G401 (cell line): Measurements from ENCODE around the gene ADRA2B. TPM values are rescaled to one million over a fixed set of nuclear protein-coding genes. Genes with fewer than 3 reads are reported as not detected.
"Not testable (repeated sequence)": the region's sequence is repeated elsewhere in the genome, so short reads cannot be mapped to it uniquely, and the experiment has no call there.

Experiments used
- DNase-seq: peaks from one replicate; pipeline ENCODE4 v3.0.0-alpha.2; 2015; ENCODE audit warnings: low spot score
- in situ Hi-C: cut with HindIII; loops from 2 replicates; pipeline ENCODE4 v1.10.0; 2016; ENCODE audit warnings: low sequenced_read_pairs, mixed read lengths
- total RNA-seq: library from RNA; depleted of rRNA; stranded (reverse); fragments of >200 nt; shearing (Covaris generic); gene quantifications from 2 replicates; pipeline ENCODE4 v1.2.3, GENCODE V29; 2014

The ADRA2B gene
- total RNA-seq, 1 experiment from 2014 or later, result not detected

DNA sequence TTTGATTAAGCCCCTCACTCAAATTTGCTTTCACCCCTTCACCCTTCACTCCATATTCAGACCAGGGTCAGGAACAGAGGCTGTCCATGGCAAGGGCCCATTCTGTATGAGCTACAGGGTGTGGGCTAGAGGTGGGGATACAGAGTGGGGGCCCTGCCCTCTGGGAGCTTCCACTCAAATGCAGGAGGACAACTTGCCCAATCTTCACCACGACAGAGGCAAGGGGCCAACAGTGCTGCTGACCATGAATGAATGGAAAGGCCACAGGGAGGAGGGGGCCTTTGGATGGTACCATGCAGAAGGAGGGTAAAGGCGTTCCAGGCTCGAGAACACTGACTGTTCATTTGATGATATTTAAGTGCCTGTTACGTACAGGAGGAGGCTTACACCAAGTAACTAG is 22.8 kb downstream of the ADRA2B start:
- DNase-seq, result no peak
- in situ Hi-C loops, result no loop called here

DNA sequence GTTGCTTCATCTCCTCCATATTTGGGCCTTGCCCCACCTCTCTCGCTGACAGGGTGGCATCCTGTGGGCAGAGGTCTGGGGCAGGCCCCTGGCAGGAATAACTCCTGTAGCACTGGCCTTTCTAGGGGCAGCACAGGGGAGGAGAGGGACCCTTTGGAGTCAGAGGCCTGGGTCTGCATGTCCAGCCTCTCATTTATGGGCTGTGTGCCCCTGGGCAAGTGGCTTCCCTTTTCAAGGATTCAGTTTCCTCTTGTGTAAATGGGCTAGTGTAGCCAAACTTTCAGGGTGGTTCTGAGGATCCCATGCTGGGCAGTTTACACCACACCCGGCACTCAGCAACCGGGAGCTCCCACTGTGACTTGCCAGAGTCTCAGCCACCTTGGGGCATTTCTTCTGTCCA is 23.4 kb downstream of the ADRA2B start:
- no peak for DNase-seq

DNA sequence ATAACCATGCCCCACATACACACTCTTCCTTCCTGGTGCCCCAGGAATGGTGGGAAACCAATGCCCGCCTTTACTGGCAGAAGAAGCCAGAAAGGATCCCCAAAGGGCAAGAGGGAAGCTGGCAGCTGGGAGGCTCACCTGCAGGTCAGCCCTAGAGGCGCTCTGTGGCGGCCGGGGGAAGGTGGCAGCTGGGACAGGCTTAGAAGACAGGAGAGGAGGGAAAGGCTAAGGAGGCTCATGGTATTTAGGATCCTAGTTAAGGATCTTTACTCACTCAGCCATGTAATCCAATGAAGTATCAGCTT is 23.8 kb downstream of the ADRA2B start:
- in situ Hi-C loops, result no loop called here
- no peak for DNase-seq

More for the DNA sequence above, 23.4 kb downstream of the ADRA2B start:
- in situ Hi-C loops, result no loop called here

DNA sequence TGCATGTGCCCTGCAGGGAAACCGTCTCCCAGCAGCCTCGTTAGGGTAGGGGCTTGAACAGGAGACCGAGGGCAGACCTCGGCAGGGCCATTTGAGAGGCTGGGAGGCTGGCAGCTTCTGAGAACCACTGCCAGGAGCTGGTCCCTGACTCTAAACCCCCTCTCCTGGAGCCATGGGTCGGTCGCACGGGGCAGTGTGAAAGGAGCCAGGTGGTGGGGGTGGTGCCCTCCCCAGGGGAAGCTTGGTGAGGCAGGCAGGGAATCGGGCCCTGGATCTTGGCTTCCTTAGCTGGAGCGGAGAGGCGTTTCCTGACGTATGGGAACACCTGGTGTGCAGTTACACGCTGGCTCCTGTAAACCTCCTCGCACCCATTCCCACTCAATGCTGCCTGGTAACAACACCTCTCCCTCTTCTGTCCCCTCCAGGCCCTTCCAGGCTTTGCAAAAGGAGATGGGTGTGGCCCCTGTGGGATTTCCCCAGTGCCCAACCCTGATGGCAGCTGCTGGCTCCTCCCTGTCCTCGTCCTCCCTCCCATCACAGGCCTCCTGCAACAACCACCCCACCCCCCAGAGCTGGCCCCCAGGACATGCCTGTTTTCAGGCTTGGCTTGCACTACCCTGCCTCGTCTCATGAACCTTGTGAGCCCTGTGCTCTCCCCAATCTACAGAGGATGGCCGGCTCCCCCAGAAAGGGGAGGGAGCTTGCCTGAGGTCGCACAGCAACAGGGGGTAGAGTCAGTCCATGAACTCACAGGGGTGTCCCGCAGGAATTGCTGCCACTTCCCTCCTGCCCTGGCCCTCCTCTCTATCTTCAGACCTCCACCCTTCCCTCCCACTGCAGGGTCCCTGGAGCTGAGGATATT is 24.4 kb downstream of the ADRA2B start:
- DNase-seq, result no peak
- in situ Hi-C loops, result no loop called here

DNA sequence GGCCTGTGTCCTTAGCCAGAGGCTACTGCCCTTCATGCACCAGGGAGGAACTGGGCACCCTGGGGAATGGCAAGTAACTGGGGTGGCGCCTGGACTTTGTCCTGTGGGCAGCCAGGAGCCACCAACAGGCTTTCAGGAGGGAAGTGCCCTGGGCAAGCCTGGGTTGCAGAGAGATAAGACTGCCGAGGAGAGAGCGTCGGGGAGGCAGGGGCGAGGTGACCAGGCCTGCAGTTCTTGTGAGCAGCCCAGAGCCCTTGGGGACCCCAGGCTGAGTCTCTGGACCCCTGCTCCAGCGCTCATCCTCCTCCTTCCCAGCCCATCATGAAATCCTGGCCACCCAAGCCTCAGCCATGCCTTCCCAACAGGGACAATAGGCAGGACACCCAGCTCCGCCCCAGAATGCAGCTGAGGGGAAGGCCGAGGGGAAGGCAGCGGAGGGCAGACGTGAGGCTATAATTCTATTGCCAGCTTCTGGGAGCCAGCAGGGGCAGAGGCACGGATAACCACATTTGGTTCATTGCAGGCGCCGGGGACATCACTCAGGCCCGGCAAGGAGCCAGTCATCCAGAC is 25.1 kb downstream of the ADRA2B start:
- in situ Hi-C loops, result no loop called here
- no peak for DNase-seq

DNA sequence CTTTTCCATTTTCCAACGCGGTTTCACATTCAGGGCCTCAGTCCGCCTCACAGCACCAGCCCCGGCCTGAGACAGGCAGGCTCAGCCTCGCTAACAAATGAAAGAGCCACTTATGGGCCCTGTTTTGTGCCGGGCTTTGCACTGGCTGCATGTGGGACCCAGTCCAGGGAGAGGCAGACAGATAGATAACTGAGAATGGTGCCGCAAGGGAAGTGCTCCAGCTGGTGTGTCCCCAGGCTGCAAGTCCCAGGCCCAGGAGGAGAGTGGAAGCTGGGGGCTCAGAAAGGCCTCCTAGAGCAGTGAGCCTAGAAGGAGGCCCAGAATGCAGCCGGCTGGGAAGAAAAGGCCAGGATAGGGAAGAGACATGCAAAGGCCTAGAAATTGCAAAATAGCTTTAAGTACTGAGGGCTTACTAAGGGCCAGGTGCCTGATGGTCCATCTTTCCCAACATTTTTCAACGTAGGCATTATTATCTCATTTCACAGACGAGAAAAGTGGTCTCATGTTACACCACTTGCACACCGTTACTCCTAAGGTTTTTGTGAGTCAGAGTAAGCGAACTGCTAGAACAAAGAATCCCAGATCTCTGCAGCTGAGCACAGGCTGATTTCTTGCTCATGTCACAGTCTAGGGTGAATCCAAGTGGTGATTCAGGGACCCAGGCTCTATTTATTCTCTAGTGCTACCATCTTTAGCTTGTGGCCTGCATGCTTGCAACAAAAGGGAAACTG is 26.0 kb downstream of the ADRA2B start:
- in situ Hi-C loops, result no loop called here
- DNase-seq, result no peak

DNA sequence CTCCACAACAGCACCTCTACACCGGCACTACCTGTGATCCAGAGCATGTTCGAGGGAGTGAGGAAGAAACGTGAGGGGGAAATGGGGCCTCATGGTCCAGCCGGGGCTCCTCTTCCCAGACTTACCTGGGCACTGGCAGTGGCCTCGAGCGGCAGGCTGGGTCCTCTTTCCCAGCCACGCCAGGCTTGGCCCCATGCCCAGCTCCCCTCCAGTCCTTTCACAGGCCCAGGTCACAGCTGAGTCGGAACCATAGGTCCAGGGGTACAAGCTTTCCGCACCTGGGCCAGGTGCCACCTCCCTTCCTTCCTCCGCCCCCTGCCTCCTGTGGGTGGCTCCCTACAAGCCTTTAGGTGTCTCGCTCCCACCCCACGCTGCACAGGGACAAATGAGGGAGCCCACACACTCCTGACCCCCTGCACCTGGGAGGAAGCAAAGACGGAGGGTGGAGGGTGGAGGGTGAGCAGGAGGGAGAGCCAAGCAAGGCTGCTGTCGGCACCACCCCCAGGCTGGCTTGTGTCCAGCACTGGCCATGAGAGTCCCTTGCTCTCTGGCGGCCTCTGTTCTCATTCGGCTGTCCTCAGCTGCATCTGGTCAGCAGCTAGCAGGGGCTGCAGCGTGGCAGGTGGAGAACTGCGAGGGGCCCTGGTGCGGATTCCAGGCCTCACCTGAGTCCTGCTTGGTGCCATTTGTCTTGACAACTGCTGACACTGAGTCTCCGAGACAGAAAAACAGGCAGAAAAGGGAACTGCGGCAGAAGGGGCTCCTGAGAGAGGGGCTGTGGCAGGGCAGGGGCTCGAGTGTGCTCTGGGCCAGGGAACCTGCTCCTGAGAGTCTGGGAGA is 26.8 kb downstream of the ADRA2B start:
- in situ Hi-C loops, result no loop called here
- DNase-seq, result no peak

DNA sequence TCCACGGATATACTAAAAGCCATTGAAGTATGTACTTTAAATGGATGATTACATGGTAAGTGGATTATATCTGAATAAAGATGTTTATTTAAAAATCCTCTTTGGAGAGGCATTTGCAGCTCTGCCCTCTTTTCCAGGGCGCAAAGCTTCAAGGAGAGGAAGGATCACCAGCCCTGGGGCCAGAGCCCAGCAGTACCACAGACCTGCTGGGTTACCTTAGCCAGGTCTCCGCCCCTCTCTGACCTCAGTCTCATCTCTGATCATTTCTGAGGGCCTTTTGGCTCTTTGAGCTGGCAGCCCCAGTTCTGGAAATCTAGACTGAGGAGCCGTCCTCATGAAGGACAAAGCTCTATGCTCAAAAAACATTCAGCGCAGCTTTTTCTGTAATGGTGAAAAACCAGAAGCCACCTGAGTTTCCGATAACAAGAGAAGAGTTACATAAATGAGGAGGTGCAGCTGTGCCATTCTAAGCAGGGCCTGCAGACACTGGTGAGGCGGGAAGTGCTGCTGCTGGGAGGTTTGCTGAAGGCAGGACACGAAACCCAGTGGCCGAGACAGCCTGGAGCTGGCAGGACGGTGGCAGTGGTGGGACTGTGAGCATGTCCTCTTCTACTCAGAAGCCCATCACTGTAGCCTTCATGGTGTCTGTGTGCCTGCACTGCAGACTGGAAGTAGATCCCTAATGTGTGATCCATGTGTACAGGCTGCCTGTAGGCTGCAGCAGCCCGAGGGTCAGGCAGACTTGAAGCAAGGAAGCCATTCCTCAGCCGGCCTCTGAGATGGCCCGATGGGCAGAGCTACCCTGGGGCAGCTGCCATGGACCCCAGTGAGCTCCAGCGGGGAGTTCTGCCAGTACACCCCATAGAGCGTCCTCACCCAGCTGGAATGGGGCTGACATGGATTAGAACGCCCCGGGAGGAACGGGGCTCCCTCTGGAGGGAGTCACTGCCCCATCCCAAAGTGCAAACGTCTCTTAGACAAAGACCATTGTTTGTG is 27.7 kb downstream of the ADRA2B start:
- DNase-seq, result no peak
- in situ Hi-C loops, result no loop called here

DNA sequence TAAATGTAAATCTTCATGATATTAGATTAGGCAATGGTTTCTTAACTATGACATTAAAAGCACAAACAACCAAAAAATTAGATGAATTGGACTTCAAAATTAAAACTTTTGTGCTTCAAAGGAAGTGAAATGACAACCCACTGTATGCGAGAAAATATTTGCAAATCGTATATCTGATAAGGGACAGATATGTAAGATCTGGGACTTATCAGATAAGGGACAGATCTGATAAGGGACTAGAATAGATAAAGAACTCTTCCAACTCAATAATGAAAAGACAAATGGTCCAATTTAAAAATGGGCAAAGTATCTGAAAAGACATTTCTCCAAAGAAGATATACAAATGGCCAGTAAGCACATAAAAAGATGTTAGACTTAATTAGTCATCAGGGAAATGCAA is 29.2 kb downstream of the ADRA2B start:
- in situ Hi-C loops, result no loop called here
- DNase-seq, result no peak

DNA sequence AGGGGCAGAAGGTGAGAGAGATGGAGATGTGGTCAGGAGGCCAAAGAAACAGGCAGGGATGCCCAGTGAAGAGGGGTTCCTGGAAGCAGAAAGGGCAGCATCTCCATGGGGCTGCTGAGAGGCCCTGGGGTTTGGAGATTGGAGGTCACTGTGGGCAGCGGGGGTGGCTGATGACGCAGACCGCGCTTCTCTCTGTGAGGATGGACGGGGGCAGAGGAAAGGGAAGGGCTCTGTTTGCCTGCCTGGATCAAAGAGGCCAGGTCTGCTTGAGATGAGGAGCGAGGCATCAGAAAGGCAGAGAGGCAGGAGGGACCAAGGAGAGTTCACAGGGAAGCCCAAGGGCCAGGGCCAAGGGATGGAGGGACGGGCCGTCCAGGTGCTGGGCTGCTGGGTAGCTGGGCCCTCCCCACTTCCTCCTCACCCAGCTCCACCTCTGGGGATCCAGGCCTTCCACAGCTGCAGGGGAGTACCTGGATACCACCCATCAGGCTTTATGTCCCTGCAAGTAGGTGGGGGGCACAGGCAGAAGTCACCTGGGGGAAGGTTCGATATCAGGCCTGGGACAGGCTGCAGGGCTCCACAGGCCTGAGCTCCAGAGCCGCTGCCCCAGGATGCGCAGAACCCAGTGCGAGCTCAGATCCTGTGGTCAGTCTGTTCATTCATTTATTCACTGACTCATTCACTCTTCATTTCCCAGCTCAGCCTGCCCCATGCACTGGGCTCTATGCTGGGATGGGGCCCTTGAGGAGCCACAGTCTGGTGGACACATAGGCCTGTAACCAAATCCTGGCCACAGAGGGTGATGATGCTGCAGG is 30.6 kb downstream of the ADRA2B start:
- in situ Hi-C loops, result no loop called here
- DNase-seq, result no peak

DNA sequence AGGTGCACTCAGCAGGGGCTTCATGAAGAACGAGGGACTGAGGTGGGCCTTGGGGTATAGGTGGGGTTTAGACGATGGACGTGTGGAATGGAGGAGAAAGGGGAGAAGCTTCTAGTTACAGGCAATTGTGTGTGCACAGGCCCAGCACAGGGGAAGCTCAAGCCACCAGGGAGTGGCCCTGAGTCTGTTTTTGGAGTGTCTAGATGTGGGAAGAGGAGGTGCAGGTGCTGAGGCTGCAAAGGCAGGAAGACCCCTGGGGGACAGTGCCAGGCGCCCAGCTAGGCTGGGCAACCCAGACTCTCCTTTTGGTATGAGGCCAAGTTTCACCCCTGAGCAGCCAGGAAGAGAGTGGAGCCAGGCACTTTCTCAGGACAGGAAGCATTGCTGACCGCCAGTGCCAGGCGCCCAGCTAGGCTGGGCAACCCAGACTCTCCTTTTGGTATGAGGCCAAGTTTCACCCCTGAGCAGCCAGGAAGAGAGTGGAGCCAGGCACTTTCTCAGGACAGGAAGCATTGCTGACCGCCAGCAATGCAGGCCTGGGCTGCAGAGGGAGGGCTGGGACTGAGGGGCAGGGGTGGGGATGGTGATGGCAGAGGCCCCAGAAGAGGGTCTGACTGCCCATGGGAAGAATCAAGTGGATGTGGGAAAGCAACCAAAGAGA is 31.4 kb downstream of the ADRA2B start:
- in situ Hi-C loops, result not testable (repeated sequence)
- DNase-seq, result peak; percentile 76

DNA sequence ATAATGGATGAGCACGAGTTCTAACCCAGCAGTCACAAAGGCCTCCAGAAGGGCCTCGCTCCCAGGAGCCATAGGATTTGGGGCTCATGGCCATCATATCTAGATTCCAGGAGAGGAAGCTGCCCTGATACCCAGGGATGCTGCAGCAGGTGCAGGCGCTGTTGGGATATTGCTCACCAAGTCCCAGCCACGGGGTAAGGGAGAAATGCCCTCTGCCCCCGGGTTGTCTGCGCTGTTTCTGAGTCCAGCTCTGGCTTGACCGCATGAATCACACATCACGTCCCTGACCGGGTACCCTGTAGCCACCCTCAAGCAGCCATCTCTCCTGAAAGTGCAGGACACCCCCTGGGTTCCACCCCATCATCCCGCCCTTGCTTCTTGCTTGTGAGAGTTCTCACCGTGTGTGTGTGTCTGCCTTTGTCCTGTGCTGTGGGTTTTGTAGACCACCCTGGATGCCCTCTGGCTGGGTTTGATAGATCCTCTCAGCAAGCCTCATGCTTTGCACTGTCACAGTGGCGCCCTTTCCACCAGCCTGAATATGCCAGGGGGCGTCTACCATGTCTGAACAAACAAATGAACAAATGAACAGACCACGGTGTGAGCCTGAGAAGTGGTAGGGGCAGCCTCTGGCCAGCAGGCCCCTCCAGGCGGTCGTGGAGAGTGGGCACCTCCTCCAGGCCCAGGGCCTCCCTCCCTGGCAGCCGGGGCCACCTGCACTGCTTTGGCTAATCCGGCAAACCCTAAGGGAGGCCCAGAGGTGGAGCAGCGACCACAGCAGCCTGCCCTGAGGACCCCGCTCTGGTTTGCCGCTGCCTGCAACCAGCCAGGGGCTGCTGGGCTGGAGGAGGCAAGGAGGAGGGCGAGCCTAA is 32.1 kb downstream of the ADRA2B start:
- DNase-seq, result no peak
- in situ Hi-C loops, result no loop called here

DNA sequence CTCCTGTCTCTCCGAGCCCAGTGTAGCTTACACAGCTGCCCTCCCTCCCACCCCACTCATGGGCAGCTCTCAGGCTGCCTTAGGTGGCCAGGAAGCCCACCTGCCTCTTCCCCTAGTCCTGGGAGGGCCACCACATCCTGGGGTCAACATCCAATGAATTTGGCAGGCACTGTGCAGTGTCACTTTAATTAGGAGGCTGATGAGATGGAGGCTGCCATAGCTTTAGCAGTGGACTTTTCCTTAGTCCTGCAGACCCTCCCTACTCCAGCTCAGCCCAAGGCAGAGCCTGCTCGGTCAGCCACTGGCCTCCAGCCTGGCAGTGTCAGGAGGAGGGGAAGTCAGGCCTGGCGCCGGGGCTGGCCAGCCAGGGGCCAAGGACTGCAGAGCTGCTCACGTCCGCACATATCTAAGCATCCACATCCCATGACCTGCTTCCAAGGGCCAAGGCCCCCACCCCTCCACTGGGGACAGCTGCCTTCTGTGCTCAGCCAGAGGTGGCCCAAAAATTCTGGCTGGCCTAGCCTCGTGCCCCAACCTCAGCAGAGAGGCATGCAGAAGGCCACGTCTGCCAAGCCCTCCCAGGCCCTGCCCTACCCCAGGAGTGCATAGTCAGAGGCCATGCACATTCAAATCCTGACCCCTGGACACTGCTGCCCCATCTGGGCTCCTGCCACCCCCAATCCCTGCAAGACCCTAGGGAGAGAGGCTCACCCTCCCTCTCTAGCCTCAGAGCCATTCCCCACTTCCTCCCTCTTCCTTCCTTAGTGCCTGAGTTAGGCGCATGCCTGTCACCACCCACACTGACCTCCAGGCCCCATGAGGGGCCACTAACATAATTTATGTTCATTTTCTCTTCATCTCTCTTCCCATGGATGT is 33.1 kb downstream of the ADRA2B start:
- in situ Hi-C loops, result no loop called here
- DNase-seq, result no peak

DNA sequence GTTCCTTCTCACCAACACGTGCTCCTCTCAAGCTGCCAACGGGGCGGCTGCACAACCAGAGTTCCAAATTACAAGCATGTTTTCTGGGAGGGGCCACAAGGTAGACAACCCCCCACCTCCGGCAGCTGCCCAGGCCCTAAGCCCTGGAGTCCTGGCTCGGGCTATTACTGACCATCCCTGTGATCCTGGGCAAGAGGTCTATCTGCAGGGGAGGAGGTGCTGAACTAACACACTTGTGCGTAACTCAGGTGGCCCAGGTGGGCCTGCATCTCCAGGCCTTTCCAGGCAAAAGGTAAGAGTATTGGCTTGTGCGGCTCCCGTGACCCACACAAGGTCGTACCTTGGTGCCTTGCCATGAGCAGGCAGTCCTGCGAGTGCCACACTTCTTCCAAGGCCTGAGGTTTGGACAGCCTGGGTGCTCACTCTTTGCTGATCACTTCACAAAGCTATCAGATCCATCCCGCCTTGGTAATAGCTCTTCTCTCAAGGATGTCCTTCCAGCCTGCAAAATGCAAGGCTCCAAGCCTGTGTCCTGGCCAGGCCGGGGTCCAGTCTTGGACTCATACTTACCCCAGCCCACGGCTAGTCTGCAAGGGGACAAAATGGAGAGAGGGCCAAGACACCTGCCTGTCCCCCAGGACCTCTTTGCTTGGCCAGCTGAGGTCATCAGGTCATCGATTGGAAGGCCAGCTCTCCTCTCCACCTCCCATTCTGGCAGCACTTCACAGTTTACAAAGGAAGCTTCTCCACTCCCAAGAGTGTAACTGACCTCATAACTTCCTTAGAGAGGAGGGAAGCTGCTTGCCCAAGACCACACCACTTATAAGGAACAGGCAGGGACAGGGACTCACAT is 33.9 kb downstream of the ADRA2B start:
- no peak for DNase-seq
- in situ Hi-C loops, result no loop called here

DNA sequence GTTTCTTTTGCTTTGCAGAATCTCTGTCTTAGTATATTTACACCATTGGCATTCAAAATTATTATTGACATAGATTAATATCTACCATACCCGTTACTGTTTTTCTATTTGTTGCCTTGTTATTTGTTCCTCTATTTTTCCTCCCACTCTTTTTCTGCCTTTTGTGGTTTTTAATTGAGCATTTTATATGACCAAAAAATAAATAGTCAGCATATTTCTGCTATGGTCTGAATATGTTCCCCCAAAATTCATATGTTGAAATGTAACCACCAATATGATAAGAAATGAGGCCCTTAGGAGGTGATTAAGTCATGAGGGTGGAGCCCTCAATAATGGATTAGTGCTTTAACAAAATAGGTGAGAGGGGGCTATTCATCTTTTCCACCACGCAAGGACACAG is 35.3 kb downstream of the ADRA2B start:
- DNase-seq, result no peak
- in situ Hi-C loops, result no loop called here
